HepG2 (cell line): Measurements from ENCODE around the gene C5orf24. TPM values are rescaled to one million over a fixed set of nuclear protein-coding genes. Genes with fewer than 3 reads are reported as not detected.

Experiments used
- ATAC-seq: fragments of 200-7000 bp; cut with Tn5 transposase; 3 replicates; pipeline ENCODE4 v1.9.1; 2020; ENCODE audit warnings: mild to moderate bottlenecking, moderate library complexity
- BruUV-seq: library from RNA; stranded (reverse); fragments of 400-500 nt; replicated peaks from 2 replicates; lab custom pipeline; 2021; lab: Mats Ljungman, UMichigan
- CTCF ChIA-PET: fragments of 300-600 bp; formaldehyde crosslinking; extraction: SDS; loops from one replicate; lab custom pipeline; 2021; ENCODE audit warnings: low total read pairs, inconsistent platforms, low intra/inter-chr PET ratio; lab: Yijun Ruan, JAX
- POLR2A ChIA-PET: fragments of 350-600 bp; sonication (Branson Sonifier 250); formaldehyde crosslinking; loops from one replicate; lab custom pipeline; 2020; ENCODE audit warnings: antibody characterized with exemption, inconsistent platforms; lab: Yijun Ruan, JAX
- DNase-seq: peaks from one replicate; pipeline ENCODE4 v3.0.0-alpha.2; 2015; ENCODE audit warnings: low spot score
- FAIRE-seq: peaks from 3 replicates; lab custom pipeline; 2011; peaks lifted over from hg19 to GRCh38; lab: Jason Lieb, UNC
- H2AFZ ChIP-seq: one replicate; pipeline ENCODE4 v1.6.1; 2011; ENCODE audit warnings: low read length, inconsistent platforms
- H3K27ac ChIP-seq: fragments of 300-600 bp; 3 replicates; pipeline ENCODE4 v1.8.0; 2011; ENCODE audit warnings: mixed run types, mild to moderate bottlenecking, mixed read lengths, low read length, inconsistent platforms; ENCODE audit not compliant: insufficient read depth; ENCODE audit errors: extremely low read length
- H3K27me3 ChIP-seq, 2 experiments: fragments of 200-600 bp in 1 of 2; 2 replicates in 1 of 2; 3 replicates in 1 of 2; pipeline versions ENCODE4 v1.6.0 to v1.8.0; 2011; ENCODE audit warnings: low read length in 2 of 2, mild to moderate bottlenecking in 2 of 2, moderate library complexity in 2 of 2, inconsistent platforms in 1 of 2; ENCODE audit not compliant: insufficient read depth in 2 of 2, control insufficient read depth in 1 of 2
- H3K36me3 ChIP-seq, 2 experiments: fragments of 200-600 bp in 1 of 2; replicated peaks in 1 of 2; 2 replicates in 1 of 2; 3 replicates in 1 of 2; pipeline versions ENCODE4 v1.5.1 to v1.8.0; 2011; ENCODE audit warnings: low read length in 2 of 2, inconsistent platforms in 1 of 2; ENCODE audit not compliant: insufficient read depth in 2 of 2, control insufficient read depth in 1 of 2
- H3K4me1 ChIP-seq: 2 replicates; pipeline ENCODE4 v1.5.1; 2012; ENCODE audit warnings: low read length, inconsistent platforms; ENCODE audit not compliant: insufficient read depth
- H3K4me2 ChIP-seq: 2 replicates; pipeline ENCODE4 v1.6.0; 2011; ENCODE audit warnings: low read depth, low read length, inconsistent platforms
- H3K4me3 ChIP-seq, 3 experiments: fragments of 200-600 bp in 1 of 3; sonication (generic), shearing (Covaris generic) in 1 of 3; replicated peaks in 1 of 3; 2 replicates each; pipeline ENCODE4 v1.5.1; 2011 to 2016; ENCODE audit warnings: low read length in 3 of 3, inconsistent platforms in 2 of 3, low read depth in 2 of 3, mild to moderate bottlenecking in 2 of 3, control low read depth in 1 of 3, mixed read lengths in 1 of 3; ENCODE audit not compliant: insufficient read depth in 1 of 3
- H3K79me2 ChIP-seq: one replicate; pipeline ENCODE4 v1.6.1; 2011; ENCODE audit warnings: low read length, inconsistent platforms; ENCODE audit not compliant: insufficient read depth
- H3K9ac ChIP-seq: 2 replicates; pipeline ENCODE4 v1.6.0; 2011; ENCODE audit warnings: mild to moderate bottlenecking, low read depth, low read length, inconsistent platforms; ENCODE audit not compliant: insufficient read depth
- H3K9me3 ChIP-seq: 2 replicates; pipeline ENCODE4 v1.5.1; 2012; ENCODE audit warnings: mild to moderate bottlenecking, low read length
- H4K20me1 ChIP-seq: 2 replicates; pipeline ENCODE4 v1.6.0; 2011; ENCODE audit warnings: inconsistent platforms, mild to moderate bottlenecking, low read length, moderate library complexity; ENCODE audit not compliant: insufficient read depth
- ADNP ChIP-seq: sonication (generic); formaldehyde crosslinking; IDR thresholded peaks from 2 replicates; pipeline ENCODE4 v1.4.0; 2020; ENCODE audit warnings: missing genetic modification reagents
- BCL3 ChIP-seq: sonication (generic); formaldehyde crosslinking; IDR thresholded peaks from 2 replicates; pipeline ENCODE4 v1.5.1; 2020; ENCODE audit warnings: mild to moderate bottlenecking, missing genetic modification reagents, moderate library complexity
- HOXA9 ChIP-seq: sonication (generic); formaldehyde crosslinking; IDR thresholded peaks from 2 replicates; pipeline ENCODE4 v1.8.1; 2022; ENCODE audit warnings: missing genetic modification reagents, mild to moderate bottlenecking, moderate library complexity, borderline replicate concordance
- KDM2A ChIP-seq: sonication (generic); formaldehyde crosslinking; IDR thresholded peaks from 2 replicates; pipeline ENCODE4 v1.4.0; 2020; ENCODE audit warnings: low read depth, missing genetic modification reagents, borderline replicate concordance
- MTA3 ChIP-seq: sonication (generic); formaldehyde crosslinking; IDR thresholded peaks from 2 replicates; pipeline ENCODE4 v1.4.0; 2020; ENCODE audit warnings: missing genetic modification reagents
- NFIC ChIP-seq: IDR thresholded peaks from 2 replicates; pipeline ENCODE4 v1.6.1; 2012; ENCODE audit warnings: mild to moderate bottlenecking, low read length, inconsistent platforms
- NFKBIZ ChIP-seq: IDR thresholded peaks from 2 replicates; pipeline ENCODE4 v1.6.1; 2018; ENCODE audit warnings: missing genetic modification reagents, missing compliant biosample characterization
- RNF2 ChIP-seq: fragments of 450-650 bp; conservative IDR thresholded peaks from 2 replicates; pipeline ENCODE4 v1.6.1; 2016; ENCODE audit warnings: low read depth
- RORA ChIP-seq: sonication (generic); formaldehyde crosslinking; IDR thresholded peaks from 2 replicates; pipeline ENCODE4 v1.5.0; 2020; ENCODE audit warnings: mild to moderate bottlenecking, missing genetic modification reagents, moderate library complexity
- SMAD9 ChIP-seq: sonication (generic); formaldehyde crosslinking; IDR thresholded peaks from 2 replicates; pipeline ENCODE4 v1.5.1; 2020; ENCODE audit warnings: mild to moderate bottlenecking, missing genetic modification reagents
- SUZ12 ChIP-seq: fragments of 150-350 bp; IDR thresholded peaks from 2 replicates; pipeline ENCODE4 v1.6.1; 2014; ENCODE audit warnings: low read depth, low read length
- TBL1XR1 ChIP-seq: fragments of 150-350 bp; IDR thresholded peaks from 2 replicates; pipeline ENCODE4 v1.6.1; 2014; ENCODE audit warnings: borderline replicate concordance, low read length; ENCODE audit not compliant: partially characterized antibody
- TFAP4 ChIP-seq: sonication (generic); IDR thresholded peaks from 2 replicates; pipeline ENCODE4 v1.6.1; 2016; ENCODE audit warnings: low read depth, borderline replicate concordance
- ZNF101 ChIP-seq: sonication (generic); formaldehyde crosslinking; IDR thresholded peaks from 2 replicates; pipeline ENCODE4 v1.4.0; 2020; ENCODE audit warnings: mild to moderate bottlenecking, low read depth, missing genetic modification reagents, borderline replicate concordance
- ZNF225 ChIP-seq: sonication (generic); formaldehyde crosslinking; IDR thresholded peaks from 2 replicates; pipeline ENCODE4 v1.4.0; 2020; ENCODE audit warnings: mild to moderate bottlenecking, missing genetic modification reagents
- ZNF333 ChIP-seq: sonication (generic); formaldehyde crosslinking; IDR thresholded peaks from 2 replicates; pipeline ENCODE4 v1.4.0; 2020; ENCODE audit warnings: mild to moderate bottlenecking, missing genetic modification reagents, borderline replicate concordance
- ZNF652 ChIP-seq: IDR thresholded peaks from 2 replicates; pipeline ENCODE4 v1.6.1; 2016; ENCODE audit warnings: low read depth, borderline replicate concordance
- ZSCAN12 ChIP-seq: sonication (generic); formaldehyde crosslinking; IDR thresholded peaks from 2 replicates; pipeline ENCODE4 v1.9.0; 2021; ENCODE audit warnings: mild to moderate bottlenecking, missing genetic modification reagents
- ZSCAN20 ChIP-seq: sonication (generic); formaldehyde crosslinking; IDR thresholded peaks from 2 replicates; pipeline ENCODE4 v1.4.0; 2020; ENCODE audit warnings: missing genetic modification reagents, mild to moderate bottlenecking, borderline replicate concordance
- WGBS: methylation state at CpG from one replicate; pipeline ENCODE4 v1.1.6; 2017; ENCODE audit warnings: low lambda C conversion rate; 5-methylcytosine and 5-hydroxymethylcytosine counted together
- in situ Hi-C: cut with HindIII; loops from 2 replicates; pipeline ENCODE4 v1.10.0; 2017; ENCODE audit warnings: low pct_unique_long_range_greater_than_20kb; ENCODE audit not compliant: extremely low pct_ligation_motif_present
- intact Hi-C: fragments of 100-400 bp; cut with micrococcal nuclease; formaldehyde crosslinking; loops from one replicate; pipeline ENCODE4 v1.10.0; 2022; ENCODE audit not compliant: unreplicated experiment
- polyA plus RNA-seq, 8 experiments: library from polyadenylated mRNA; depleted of rRNA in 3 of 8; stranded (reverse) in 7 of 8; unstranded in 1 of 8; fragments of >200 nt; fragmentation: Illumina TruSeq in 4 of 8; extraction: Trizol in 4 of 8; gene quantifications; 2 replicates each; pipeline versions ENCODE4 v1.2.1 to v1.2.3, GENCODE V29; 2011 to 2016; ENCODE audit warnings: low read depth in 4 of 8, missing spikeins in 1 of 8, mixed read lengths in 1 of 8; ENCODE audit not compliant: insufficient read depth in 1 of 8
- total RNA-seq, 5 experiments: library from RNA; depleted of rRNA; stranded (reverse); fragments of >200 nt; fragmentation: Illumina TruSeq; extraction: Trizol; gene quantifications; 2 replicates each; pipeline ENCODE4 v1.2.3, GENCODE V29; 2016; ENCODE audit warnings: low read depth in 1 of 5

C5orf24 gene
- total and polyA plus RNA-seq, 2 of the 13 experiments (the other 11 are each of a cell fraction or from before 2014, with no cell fraction given) = 34.6 to 41.5 TPM

- no peaks in the 10 kb centered on the region for H3K27me3 ChIP-seq
- BruUV-seq = no TSS peak
- H3K4me2 ChIP-seq = no peak overlapping the region
- FAIRE-seq (no peak), ATAC-seq (no peak), DNase-seq (no peak)
- no peak overlapping the region for H3K4me3 ChIP-seq
- no peaks in the 10 kb centered on the region for H3K9me3 ChIP-seq
- H3K4me1 ChIP-seq = peaks cover 14% of the 10 kb centered on the region
- intact Hi-C loops (no loop called here), in situ Hi-C loops (no loop called here)
- H3K9ac ChIP-seq = no peak overlapping the region
- ChIA-PET CTCF (no interaction called here), POLR2A (no interaction called here)
- no peaks in the 10 kb centered on the region for H4K20me1 ChIP-seq
- no peaks in the 10 kb centered on the region for H3K79me2 ChIP-seq
- no peak overlapping the region for H3K27ac ChIP-seq
- peaks cover 3 to 40% of the 10 kb centered on the region in 2 experiments; a peak in 3 of 5 replicates for H3K36me3 ChIP-seq
- no peak overlapping the region for H2AFZ ChIP-seq
- TF ChIP-seq TBL1XR1 (no peak), HOXA9 (no peak), TFAP4 (no peak), SUZ12 (no peak), ZNF225 (CRISPR knock-in tag) (no peak), KDM2A (CRISPR knock-in tag) (no peak), ZNF101 (CRISPR knock-in tag) (no peak)
- WGBS = 93% methylated on average over 4 of the region's 4 CpGs
These were observed 41.9 kb upstream of the C5orf24 start for GRCh38 chr5:134803821-134804220.

- Histone ChIP-seq H3K9ac (no peak overlapping the region), H3K4me2 (no peak overlapping the region), H3K9me3 (no peaks in the 10 kb centered on the region), H3K79me2 (no peaks in the 10 kb centered on the region), H3K4me1 (no peaks in the 10 kb centered on the region), H3K27ac (no peak overlapping the region), H3K27me3 (no peaks in the 10 kb centered on the region), H3K4me3 (no peak overlapping the region), H4K20me1 (no peaks in the 10 kb centered on the region), H2AFZ (no peak overlapping the region), H3K36me3 (peaks cover 17 to 68% of the 10 kb centered on the region in 2 experiments; a peak in 4 of 5 replicates)
- ATAC-seq = no peak
- ChIA-PET CTCF (no interaction called here), POLR2A (no interaction called here)
- intact Hi-C loops = no loop called here
- FAIRE-seq = no peak
- 96% methylated on average over 2 of the region's 2 CpGs for WGBS
- BruUV-seq = no TSS peak
- in situ Hi-C loops = no loop called here
- no peak for DNase-seq
- TF ChIP-seq SMAD9 (no peak), RNF2 (no peak), NFKBIZ (CRISPR knock-in tag) (no peak), RORA (CRISPR knock-in tag) (no peak), ZSCAN20 (CRISPR knock-in tag) (no peak), ZNF333 (CRISPR knock-in tag) (no peak), ZSCAN12 (CRISPR knock-in tag) (no peak), ADNP (no peak), BCL3 (CRISPR knock-in tag) (no peak), NFIC (no peak), MTA3 (CRISPR knock-in tag) (no peak), ZNF652 (no peak)
These were observed 32.4 kb upstream of the C5orf24 start for GRCh38 chr5:134813407-134813806.
